Neural cell (in vitro differentiated cells): ENCODE data around the gene USP40. TPM values are rescaled to one million over a fixed set of nuclear protein-coding genes. Genes with fewer than 3 reads are reported as not detected.

ENCODE experiments used
- H2AFZ ChIP-seq: fragments of 200-600, 300-800 bp; sonication (generic), shearing (Covaris generic); 2 replicates; pipeline ENCODE4 v1.6.0; 2014; ENCODE audit warnings: low read depth, mild to moderate bottlenecking, antibody characterized with exemption, low read length, moderate library complexity
- H3F3A ChIP-seq: fragments of 200-600 bp; shearing (Covaris generic); 2 replicates; pipeline ENCODE4 v1.6.1; 2016; ENCODE audit warnings: mild to moderate bottlenecking, moderate library complexity, mixed read lengths, antibody characterized with exemption, low read length; ENCODE audit not compliant: insufficient read depth, poor library complexity, severe bottlenecking
- H3K27ac ChIP-seq: fragments of 200-600, 300-800 bp; sonication (generic), shearing (Covaris generic); 2 replicates; pipeline ENCODE4 v1.5.1; 2014; ENCODE audit warnings: mild to moderate bottlenecking, low read length, moderate library complexity
- H3K27me3 ChIP-seq: fragments of 300-800, 200-600 bp; sonication (generic), shearing (Covaris generic); 2 replicates; pipeline ENCODE4 v1.6.0; 2014; ENCODE audit warnings: mild to moderate bottlenecking, low read depth, low read length, moderate library complexity; ENCODE audit not compliant: insufficient read depth
- H3K36me3 ChIP-seq: fragments of 300-800, 200-600 bp; sonication (generic), shearing (Covaris generic); 2 replicates; pipeline ENCODE4 v1.5.1; 2014; ENCODE audit warnings: mild to moderate bottlenecking, antibody characterized with exemption, low read length, moderate library complexity; ENCODE audit not compliant: insufficient read depth
- H3K4me2 ChIP-seq: fragments of 300-800, 200-600 bp; sonication (generic), shearing (Covaris generic); 2 replicates; pipeline ENCODE4 v1.6.0; 2014; ENCODE audit warnings: mild to moderate bottlenecking, low read length
- H3K4me3 ChIP-seq: fragments of 300-800, 200-600 bp; sonication (generic), shearing (Covaris generic); 2 replicates; pipeline ENCODE4 v1.5.1; 2014; ENCODE audit warnings: mild to moderate bottlenecking, low read length, moderate library complexity
- H3K79me2 ChIP-seq: fragments of 200-600 bp; shearing (Covaris generic); replicated peaks from 2 replicates; pipeline ENCODE4 v1.6.0; 2014; ENCODE audit warnings: mild to moderate bottlenecking, low read length, moderate library complexity; ENCODE audit not compliant: insufficient read depth
- H3K9ac ChIP-seq: fragments of 300-800, 200-600 bp; sonication (generic), shearing (Covaris generic); 2 replicates; pipeline ENCODE4 v1.6.1; 2016; ENCODE audit warnings: mild to moderate bottlenecking, low read length, mixed read lengths
- H3K9me2 ChIP-seq: fragments of 200-600 bp; shearing (Covaris generic); 2 replicates; pipeline ENCODE4 v1.6.1; 2016; ENCODE audit warnings: mild to moderate bottlenecking, low read length, mixed read lengths; ENCODE audit not compliant: insufficient read depth
- H3K9me3 ChIP-seq: fragments of 200-600, 300-800 bp; sonication (generic), shearing (Covaris generic); 2 replicates; pipeline ENCODE4 v1.6.1; 2016; ENCODE audit warnings: mild to moderate bottlenecking, mixed run types, low read length, moderate library complexity, mixed read lengths
- H4K20me1 ChIP-seq: fragments of 200-600 bp; shearing (Covaris generic); 2 replicates; pipeline ENCODE4 v1.6.1; 2016; ENCODE audit warnings: mild to moderate bottlenecking, mixed run types; ENCODE audit not compliant: insufficient read depth
- EP300 ChIP-seq: fragments of 450-650 bp; conservative IDR thresholded peaks from 2 replicates; pipeline ENCODE4 v1.6.1; 2014; ENCODE audit warnings: antibody characterized with exemption, mild to moderate bottlenecking, moderate library complexity; ENCODE audit not compliant: poor library complexity, severe bottlenecking
- EZH2 ChIP-seq: fragments of 200-600, 300-800 bp; shearing (Covaris generic), sonication (generic); IDR thresholded peaks from 2 replicates; pipeline ENCODE4 v1.6.1; 2014; ENCODE audit warnings: antibody characterized with exemption, low read length, borderline replicate concordance, mild to moderate bottlenecking; ENCODE audit not compliant: insufficient read depth, poor library complexity, severe bottlenecking
- MXI1 ChIP-seq: fragments of 450-650 bp; conservative IDR thresholded peaks from 2 replicates; pipeline ENCODE4 v1.6.1; 2014; ENCODE audit warnings: antibody characterized with exemption, mild to moderate bottlenecking; ENCODE audit not compliant: poor library complexity, severe bottlenecking
- POLR2AphosphoS5 ChIP-seq: IDR thresholded peaks from 2 replicates; pipeline ENCODE4 v1.6.1; 2012
- RAD21 ChIP-seq: fragments of 450-650 bp; conservative IDR thresholded peaks from 2 replicates; pipeline ENCODE4 v1.6.1; 2014; ENCODE audit warnings: antibody characterized with exemption, mild to moderate bottlenecking, moderate library complexity
- SMC3 ChIP-seq: fragments of 450-650 bp; conservative IDR thresholded peaks from 2 replicates; pipeline ENCODE4 v1.6.1; 2014; ENCODE audit warnings: antibody characterized with exemption, mild to moderate bottlenecking, moderate library complexity; ENCODE audit not compliant: poor library complexity
- TAF1 ChIP-seq: IDR thresholded peaks from 2 replicates; pipeline ENCODE4 v1.6.1; 2012; ENCODE audit warnings: low read depth
- polyA plus RNA-seq: library from polyadenylated mRNA; depleted of rRNA; stranded (reverse); fragments of >200 nt; gene quantifications from 2 replicates; pipeline ENCODE4 v1.2.3, GENCODE V29; 2014
- TF ChIP-seq, protein P1 (sequence below): IDR thresholded peaks from 2 replicates; pipeline ENCODE4 v1.6.1; 2012; ENCODE audit warnings: borderline replicate concordance
- TF ChIP-seq, protein P2 (sequence below): fragments of 450-650 bp; IDR thresholded peaks from 2 replicates; pipeline ENCODE4 v1.5.1; 2014; ENCODE audit warnings: antibody characterized with exemption, mild to moderate bottlenecking, moderate library complexity; ENCODE audit not compliant: poor library complexity, severe bottlenecking

Gene USP40
- polyA plus RNA-seq, 1 donor from 2014 or later = 33.3 TPM

DNA sequence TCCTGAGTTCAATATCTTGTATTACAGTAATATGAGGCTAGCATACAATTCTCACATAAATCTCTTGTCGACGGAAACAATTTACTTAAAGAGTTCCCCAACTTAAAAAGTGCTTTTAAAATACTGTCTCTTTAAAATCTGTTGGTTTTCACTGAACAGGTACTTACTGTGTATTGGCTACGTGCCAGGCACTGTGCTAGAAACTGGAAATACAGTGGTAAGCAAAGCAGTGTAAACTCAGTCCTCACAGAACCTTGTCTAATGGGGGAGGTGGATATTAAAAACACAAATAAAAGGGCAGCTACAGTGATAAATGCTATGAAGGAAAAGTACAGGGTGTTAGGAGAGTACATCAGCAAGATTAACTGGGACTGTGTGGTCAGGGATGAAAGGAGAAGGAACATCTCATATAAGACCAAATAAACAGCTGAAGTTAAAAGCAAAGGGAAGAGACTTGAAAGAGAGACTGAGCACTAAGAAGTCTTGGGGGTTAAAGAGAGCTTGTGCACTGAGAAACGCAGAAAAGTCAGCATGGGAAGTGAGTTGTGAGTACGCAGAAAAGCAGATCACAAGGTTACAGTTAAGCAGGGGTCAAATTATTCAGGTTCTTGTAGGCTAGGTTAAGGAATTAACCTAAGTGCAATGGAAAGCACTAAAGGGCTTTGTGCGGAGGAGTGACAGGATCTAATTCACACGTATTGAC lies 52.5 kb downstream of the USP40 start:
- no peak overlapping the region for H3K4me3 ChIP-seq
- H3K9me2 ChIP-seq = no peaks in the 10 kb centered on the region
- H3K27me3 ChIP-seq = no peaks in the 10 kb centered on the region
- H3K4me2 ChIP-seq = no peak overlapping the region
- H3K79me2 ChIP-seq = no peaks in the 10 kb centered on the region
- no peaks in the 10 kb centered on the region for H3K9me3 ChIP-seq
- H3F3A ChIP-seq = no peaks in the 10 kb centered on the region
- no peak for TF ChIP-seq POLR2AphosphoS5
- no peak for TF ChIP-seq TAF1
- TF ChIP-seq EP300 = no peak
- TF ChIP-seq, protein P1, sequence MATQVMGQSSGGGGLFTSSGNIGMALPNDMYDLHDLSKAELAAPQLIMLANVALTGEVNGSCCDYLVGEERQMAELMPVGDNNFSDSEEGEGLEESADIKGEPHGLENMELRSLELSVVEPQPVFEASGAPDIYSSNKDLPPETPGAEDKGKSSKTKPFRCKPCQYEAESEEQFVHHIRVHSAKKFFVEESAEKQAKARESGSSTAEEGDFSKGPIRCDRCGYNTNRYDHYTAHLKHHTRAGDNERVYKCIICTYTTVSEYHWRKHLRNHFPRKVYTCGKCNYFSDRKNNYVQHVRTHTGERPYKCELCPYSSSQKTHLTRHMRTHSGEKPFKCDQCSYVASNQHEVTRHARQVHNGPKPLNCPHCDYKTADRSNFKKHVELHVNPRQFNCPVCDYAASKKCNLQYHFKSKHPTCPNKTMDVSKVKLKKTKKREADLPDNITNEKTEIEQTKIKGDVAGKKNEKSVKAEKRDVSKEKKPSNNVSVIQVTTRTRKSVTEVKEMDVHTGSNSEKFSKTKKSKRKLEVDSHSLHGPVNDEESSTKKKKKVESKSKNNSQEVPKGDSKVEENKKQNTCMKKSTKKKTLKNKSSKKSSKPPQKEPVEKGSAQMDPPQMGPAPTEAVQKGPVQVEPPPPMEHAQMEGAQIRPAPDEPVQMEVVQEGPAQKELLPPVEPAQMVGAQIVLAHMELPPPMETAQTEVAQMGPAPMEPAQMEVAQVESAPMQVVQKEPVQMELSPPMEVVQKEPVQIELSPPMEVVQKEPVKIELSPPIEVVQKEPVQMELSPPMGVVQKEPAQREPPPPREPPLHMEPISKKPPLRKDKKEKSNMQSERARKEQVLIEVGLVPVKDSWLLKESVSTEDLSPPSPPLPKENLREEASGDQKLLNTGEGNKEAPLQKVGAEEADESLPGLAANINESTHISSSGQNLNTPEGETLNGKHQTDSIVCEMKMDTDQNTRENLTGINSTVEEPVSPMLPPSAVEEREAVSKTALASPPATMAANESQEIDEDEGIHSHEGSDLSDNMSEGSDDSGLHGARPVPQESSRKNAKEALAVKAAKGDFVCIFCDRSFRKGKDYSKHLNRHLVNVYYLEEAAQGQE = no peak
- no peak for TF ChIP-seq MXI1
- TF ChIP-seq, protein P2, sequence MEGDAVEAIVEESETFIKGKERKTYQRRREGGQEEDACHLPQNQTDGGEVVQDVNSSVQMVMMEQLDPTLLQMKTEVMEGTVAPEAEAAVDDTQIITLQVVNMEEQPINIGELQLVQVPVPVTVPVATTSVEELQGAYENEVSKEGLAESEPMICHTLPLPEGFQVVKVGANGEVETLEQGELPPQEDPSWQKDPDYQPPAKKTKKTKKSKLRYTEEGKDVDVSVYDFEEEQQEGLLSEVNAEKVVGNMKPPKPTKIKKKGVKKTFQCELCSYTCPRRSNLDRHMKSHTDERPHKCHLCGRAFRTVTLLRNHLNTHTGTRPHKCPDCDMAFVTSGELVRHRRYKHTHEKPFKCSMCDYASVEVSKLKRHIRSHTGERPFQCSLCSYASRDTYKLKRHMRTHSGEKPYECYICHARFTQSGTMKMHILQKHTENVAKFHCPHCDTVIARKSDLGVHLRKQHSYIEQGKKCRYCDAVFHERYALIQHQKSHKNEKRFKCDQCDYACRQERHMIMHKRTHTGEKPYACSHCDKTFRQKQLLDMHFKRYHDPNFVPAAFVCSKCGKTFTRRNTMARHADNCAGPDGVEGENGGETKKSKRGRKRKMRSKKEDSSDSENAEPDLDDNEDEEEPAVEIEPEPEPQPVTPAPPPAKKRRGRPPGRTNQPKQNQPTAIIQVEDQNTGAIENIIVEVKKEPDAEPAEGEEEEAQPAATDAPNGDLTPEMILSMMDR = no peak
- no peak for TF ChIP-seq SMC3
- no peak for TF ChIP-seq RAD21
- TF ChIP-seq EZH2 = no peak
- no peak overlapping the region for H3K27ac ChIP-seq
- no peaks in the 10 kb centered on the region for H4K20me1 ChIP-seq
- H3K9ac ChIP-seq = no peak overlapping the region
- H3K36me3 ChIP-seq = peaks cover 3% of the 10 kb centered on the region
- no peak overlapping the region for H2AFZ ChIP-seq

DNA sequence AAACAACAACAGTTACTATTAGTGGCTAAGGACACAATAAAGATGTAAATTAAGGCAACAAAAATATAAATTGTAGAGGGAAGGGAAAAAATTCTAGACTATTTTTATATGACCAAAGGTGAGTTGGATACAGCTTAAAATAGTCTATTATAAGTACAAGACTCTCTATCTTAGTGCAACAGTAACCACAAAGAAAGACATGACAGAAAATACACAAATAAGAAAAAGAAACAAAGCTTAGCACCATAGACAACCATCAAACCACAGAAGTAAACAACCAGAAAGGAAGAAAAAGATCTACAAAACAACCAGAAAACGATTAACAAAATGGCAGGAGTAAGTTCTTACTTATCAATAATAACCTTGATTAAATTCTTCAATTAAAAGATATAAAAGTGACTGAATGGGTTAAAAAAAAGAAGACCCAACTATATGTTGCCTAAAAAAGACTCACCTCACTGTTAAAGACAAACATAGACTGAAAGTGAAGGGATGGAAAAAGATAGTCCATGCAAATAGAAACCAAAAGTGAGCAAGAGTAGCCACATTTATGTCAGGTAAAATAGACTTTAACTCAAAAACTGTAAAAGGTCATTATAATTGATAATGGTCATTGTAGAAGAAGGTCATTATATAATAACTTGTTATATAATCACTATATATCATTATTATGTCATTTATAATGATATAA lies 62.5 kb downstream of the USP40 start:
- Histone ChIP-seq H3K4me2 (no peak overlapping the region), H3K27me3 (no peaks in the 10 kb centered on the region), H3F3A (no peaks in the 10 kb centered on the region), H3K9ac (no peak overlapping the region), H3K79me2 (no peaks in the 10 kb centered on the region), H4K20me1 (no peaks in the 10 kb centered on the region), H3K9me3 (no peaks in the 10 kb centered on the region), H3K9me2 (no peaks in the 10 kb centered on the region), H2AFZ (no peak overlapping the region), H3K4me3 (no peak overlapping the region), H3K36me3 (peaks cover 6% of the 10 kb centered on the region), H3K27ac (no peak overlapping the region)
- TF ChIP-seq, protein P1 = no peak
